ENCODE data around the gene ZNF426. TPM values are rescaled to one million over a fixed set of nuclear protein-coding genes. Genes with fewer than 3 reads are reported as not detected.
"Not testable (repeated sequence)": the region's sequence is repeated elsewhere in the genome, so short reads cannot be mapped to it uniquely, and the experiment has no call there.

ZNF426 gene
- 11.7 TPM for total RNA-seq
- long read RNA-seq, full-length matches to known transcripts, result 7 of 25 reads
- long read RNA-seq, partial matches to known transcripts, result 12 of 25 reads
- long read RNA-seq, other reads (novel, unspliced or antisense), result 6 of 25 reads

- DNase-seq, result peak; percentile 94
- peak; percentile 99 for ATAC-seq (ENCODE audit: poor library complexity)
- intact Hi-C loops (cut with DNase I), result no loop called here
Observed at GRCh38 chr19:9538183-9539058, at the start of gene ZNF426. Gene ZNF426, minus strand, starts transcription at chr19:9538645. Its CDS starts 2,413 bp downstream, at chr19:9536232.

- intact Hi-C loops (cut with DNase I), result no loop called here
- peak; percentile 45 for DNase-seq
- peak; percentile 51 for ATAC-seq (ENCODE audit: poor library complexity)
Observed at GRCh38 chr19:9586764-9587163, 48.3 kb upstream of the ZNF426 start.

GRCh38 chr19:9584073-9584833 lies 45.8 kb upstream of the ZNF426 start, which contains the start of gene ZNF121:
Gene ZNF121, minus strand, starts transcription at chr19:9584504. Its CDS starts 16,407 bp downstream, at chr19:9568097.
- ATAC-seq (ENCODE audit: poor library complexity) (peak; percentile 98), DNase-seq (peak; percentile 92)
- intact Hi-C loops (cut with DNase I), result no loop called here

GRCh38 chr19:9582081-9582725 lies 43.8 kb upstream of the ZNF426 start:
- intact Hi-C loops (cut with DNase I); DNase-seq; ATAC-seq (ENCODE audit: poor library complexity): not testable (repeated sequence)

- DNase-seq (no peak), ATAC-seq (ENCODE audit: poor library complexity) (no peak)
- intact Hi-C loops (cut with DNase I), result no loop called here
Observed at GRCh38 chr19:9580728-9581127, 42.3 kb upstream of the ZNF426 start.

GRCh38 chr19:9570255-9570654 lies 31.8 kb upstream of the ZNF426 start:
- ATAC-seq (ENCODE audit: poor library complexity) (no peak), DNase-seq (no peak)
- intact Hi-C loops (cut with DNase I), result no loop called here

GRCh38 chr19:9566729-9567128 lies 28.3 kb upstream of the ZNF426 start:
- intact Hi-C loops (cut with DNase I), result no loop called here
- ATAC-seq (ENCODE audit: poor library complexity), result no peak
- no peak for DNase-seq

GRCh38 chr19:9565900-9566705 lies 27.7 kb upstream of the ZNF426 start:
- intact Hi-C loops (cut with DNase I), result no loop called here
- ATAC-seq (ENCODE audit: poor library complexity) (no peak), DNase-seq (no peak)

- intact Hi-C loops (cut with DNase I), result no loop called here
- no peak for DNase-seq
- ATAC-seq (ENCODE audit: poor library complexity), result no peak
Observed at GRCh38 chr19:9552536-9553274, 14.3 kb upstream of the ZNF426 start.

- ATAC-seq (ENCODE audit: poor library complexity) (no peak), DNase-seq (no peak)
- intact Hi-C loops (cut with DNase I), result no loop called here
Observed at GRCh38 chr19:9547870-9548269, 9.4 kb upstream of the ZNF426 start.

- intact Hi-C loops (cut with DNase I); DNase-seq; ATAC-seq (ENCODE audit: poor library complexity): not testable (repeated sequence)
Observed at GRCh38 chr19:9541281-9541680, 2.8 kb upstream of the ZNF426 start.

GRCh38 chr19:9539921-9540320 lies 1.5 kb upstream of the ZNF426 start:
- intact Hi-C loops (cut with DNase I); DNase-seq; ATAC-seq (ENCODE audit: poor library complexity): not testable (repeated sequence)

- ATAC-seq (ENCODE audit: poor library complexity); intact Hi-C loops (cut with DNase I); DNase-seq: not testable (repeated sequence)
Observed at GRCh38 chr19:9539201-9539600, 756 bp upstream of the ZNF426 start.

GRCh38 chr19:9535934-9536333 lies 2.5 kb downstream of the ZNF426 start:
- intact Hi-C loops (cut with DNase I), result no loop called here
- ATAC-seq (ENCODE audit: poor library complexity), result no peak
- no peak for DNase-seq

- ATAC-seq (ENCODE audit: poor library complexity) (no peak), DNase-seq (no peak)
- intact Hi-C loops (cut with DNase I), result no loop called here
Observed at GRCh38 chr19:9531933-9532332, 6.5 kb downstream of the ZNF426 start.

- intact Hi-C loops (cut with DNase I), result no loop called here
- no peak for ATAC-seq (ENCODE audit: poor library complexity)
- DNase-seq, result no peak
Observed at GRCh38 chr19:9528757-9529336, 9.6 kb downstream of the ZNF426 start.

- intact Hi-C loops (cut with DNase I), result no loop called here
- no peak for DNase-seq
- ATAC-seq (ENCODE audit: poor library complexity), result no peak
Observed at GRCh38 chr19:9523885-9524474, 14.5 kb downstream of the ZNF426 start.

Data from Right ventricle myocardium superior (tissue), 1 donor.